HG02610 (cell line): ENCODE results near the gene DDAH1.

ENCODE experiments used
- ATAC-seq: cut with Tn5 transposase; IDR thresholded peaks from one replicate; pipeline ENCODE4 v1.9.1; 2021; ENCODE audit warnings: mild to moderate bottlenecking, moderate library complexity; ENCODE audit not compliant: unreplicated experiment

Gene DDAH1

GRCh38 chr1:85445906-85446305 lies 19.1 kb downstream of the DDAH1 start:
- no peak for ATAC-seq

- ATAC-seq, result no peak
These were observed 20.6 kb downstream of the DDAH1 start for GRCh38 chr1:85444381-85444780.

- no peak for ATAC-seq
These were observed 24.3 kb downstream of the DDAH1 start for GRCh38 chr1:85440612-85441011.

- no peak for ATAC-seq
These were observed 26.6 kb downstream of the DDAH1 start for GRCh38 chr1:85438353-85438752.

GRCh38 chr1:85437139-85437538 lies 27.8 kb downstream of the DDAH1 start:
- no peak for ATAC-seq

- ATAC-seq, result no peak
These were observed 31.9 kb downstream of the DDAH1 start for GRCh38 chr1:85433096-85433495.

GRCh38 chr1:85428471-85429089 lies 36.4 kb downstream of the DDAH1 start:
- ATAC-seq, result no peak

- no peak for ATAC-seq
These were observed 37.1 kb downstream of the DDAH1 start for GRCh38 chr1:85427849-85428248.

GRCh38 chr1:85427331-85427730 lies 37.6 kb downstream of the DDAH1 start:
- ATAC-seq, result no peak

GRCh38 chr1:85421179-85421578 lies 43.8 kb downstream of the DDAH1 start:
- ATAC-seq, result no peak

GRCh38 chr1:85420199-85420598 lies 44.8 kb downstream of the DDAH1 start:
- no peak for ATAC-seq

- no peak for ATAC-seq
These were observed 47.1 kb downstream of the DDAH1 start for GRCh38 chr1:85417876-85418275.

GRCh38 chr1:85417017-85417416 lies 47.9 kb downstream of the DDAH1 start:
- ATAC-seq, result no peak

- no peak for ATAC-seq
These were observed 51.8 kb downstream of the DDAH1 start for GRCh38 chr1:85413169-85413568.

GRCh38 chr1:85411567-85412305 lies 53.2 kb downstream of the DDAH1 start:
- ATAC-seq, result no peak

- ATAC-seq, result no peak
These were observed 55.4 kb downstream of the DDAH1 start for GRCh38 chr1:85409516-85409915.

GRCh38 chr1:85407746-85408377 lies 57.1 kb downstream of the DDAH1 start:
- no peak for ATAC-seq

GRCh38 chr1:85406887-85407533 lies 57.9 kb downstream of the DDAH1 start:
- ATAC-seq, result no peak

GRCh38 chr1:85406081-85406480 lies 58.9 kb downstream of the DDAH1 start:
- ATAC-seq, result no peak

GRCh38 chr1:85404408-85404807 lies 60.6 kb downstream of the DDAH1 start:
- ATAC-seq, result no peak

- no peak for ATAC-seq
These were observed 66.4 kb downstream of the DDAH1 start for GRCh38 chr1:85398391-85399064.
